GM12878 (cell line): ENCODE results near the gene ABT1. TPM values are rescaled to one million over a fixed set of nuclear protein-coding genes. Genes with fewer than 3 reads are reported as not detected.

Experiments
- BCL11A ChIP-seq: IDR thresholded peaks from 2 replicates; pipeline ENCODE4 v1.6.1; 2011; ENCODE audit warnings: low read depth, low read length
- CREM ChIP-seq: IDR thresholded peaks from 2 replicates; pipeline ENCODE4 v1.6.1; 2014; ENCODE audit warnings: antibody characterized with exemption, low read depth
- DPF2 ChIP-seq: fragments of 450-650 bp; IDR thresholded peaks from 2 replicates; pipeline ENCODE4 v1.6.1; 2017; ENCODE audit warnings: mild to moderate bottlenecking
- E4F1 ChIP-seq: fragments of 450-650 bp; IDR thresholded peaks from 2 replicates; pipeline ENCODE4 v1.6.1; 2018; ENCODE audit warnings: borderline replicate concordance, mild to moderate bottlenecking; ENCODE audit not compliant: partially characterized antibody
- FOXK2 ChIP-seq: fragments of 450-650 bp; IDR thresholded peaks from 2 replicates; pipeline ENCODE4 v1.6.1; 2017; ENCODE audit warnings: mild to moderate bottlenecking, moderate library complexity
- IKZF1 ChIP-seq: fragments of 450-650 bp; conservative IDR thresholded peaks from 2 replicates; pipeline ENCODE4 v1.6.1; 2017; ENCODE audit warnings: antibody characterized with exemption, mild to moderate bottlenecking
- IKZF2 ChIP-seq, 2 experiments: fragments of 450-650 bp; IDR thresholded peaks; 2 replicates each; pipeline ENCODE4 v1.6.1; 2017; ENCODE audit warnings: mild to moderate bottlenecking in 2 of 2, moderate library complexity in 2 of 2
- KLF5 ChIP-seq: fragments of 450-650 bp; IDR thresholded peaks from 2 replicates; pipeline ENCODE4 v1.6.1; 2014; ENCODE audit warnings: mild to moderate bottlenecking; ENCODE audit not compliant: partially characterized antibody
- LARP7 ChIP-seq: fragments of 450-650 bp; IDR thresholded peaks from 2 replicates; pipeline ENCODE4 v1.6.1; 2017; ENCODE audit warnings: mild to moderate bottlenecking
- MYB ChIP-seq: fragments of 150-350 bp; IDR thresholded peaks from 2 replicates; pipeline ENCODE4 v1.6.1; 2014; ENCODE audit warnings: mild to moderate bottlenecking, low read depth, low read length, borderline replicate concordance
- NFIC ChIP-seq: IDR thresholded peaks from 2 replicates; pipeline ENCODE4 v1.6.1; 2012; ENCODE audit warnings: low read depth, mild to moderate bottlenecking, inconsistent platforms, low read length, moderate library complexity
- NKRF ChIP-seq: fragments of 450-650 bp; conservative IDR thresholded peaks from 2 replicates; pipeline ENCODE4 v1.6.1; 2017; ENCODE audit warnings: mild to moderate bottlenecking, moderate library complexity
- PML ChIP-seq: IDR thresholded peaks from 2 replicates; pipeline ENCODE4 v1.6.1; 2012; ENCODE audit warnings: low read length, inconsistent platforms
- POU2F2 ChIP-seq: IDR thresholded peaks from 3 replicates; pipeline ENCODE4 v1.6.1; 2011; ENCODE audit warnings: low read depth, mild to moderate bottlenecking, low read length, borderline replicate concordance
- RAD51 ChIP-seq: fragments of 450-650 bp; IDR thresholded peaks from 2 replicates; pipeline ENCODE4 v1.6.1; 2016; ENCODE audit warnings: moderate library complexity, mild to moderate bottlenecking, inconsistent platforms
- SIN3A ChIP-seq: IDR thresholded peaks from 2 replicates; pipeline ENCODE4 v1.6.1; 2012; ENCODE audit warnings: low read depth, low read length, improper control_type of control experiment
- SRF ChIP-seq, 2 experiments: IDR thresholded peaks; 2 replicates each; pipeline ENCODE4 v1.6.1; 2011; ENCODE audit warnings: low read depth in 2 of 2, low read length in 2 of 2, mild to moderate bottlenecking in 1 of 2, moderate library complexity in 1 of 2
- STAT3 ChIP-seq: IDR thresholded peaks from 2 replicates; pipeline ENCODE4 v1.6.1; 2011; ENCODE audit warnings: low read depth, low read length, improper control_type of control experiment
- TCF3 ChIP-seq: IDR thresholded peaks from 2 replicates; pipeline ENCODE4 v1.6.1; 2012; ENCODE audit warnings: low read depth, mild to moderate bottlenecking, low read length, borderline replicate concordance; ENCODE audit not compliant: insufficient read depth
- USF2 ChIP-seq: IDR thresholded peaks from 2 replicates; pipeline ENCODE4 v1.6.1; 2011; ENCODE audit warnings: low read depth, low read length, improper control_type of control experiment, borderline replicate concordance
- YBX1 ChIP-seq: fragments of 450-650 bp; IDR thresholded peaks from 2 replicates; pipeline ENCODE4 v1.6.1; 2016; ENCODE audit warnings: antibody characterized with exemption
- ZBTB33 ChIP-seq: fragments of 450-650 bp; IDR thresholded peaks from 2 replicates; pipeline ENCODE4 v1.6.1; 2017; ENCODE audit warnings: mild to moderate bottlenecking
- ZNF217 ChIP-seq: fragments of 450-650 bp; IDR thresholded peaks from 2 replicates; pipeline ENCODE4 v1.6.1; 2017; ENCODE audit warnings: antibody characterized with exemption, mild to moderate bottlenecking
- ZNF384 ChIP-seq: IDR thresholded peaks from 2 replicates; pipeline ENCODE4 v1.6.1; 2012; ENCODE audit warnings: low read depth, mild to moderate bottlenecking, low read length, improper control_type of control experiment, borderline replicate concordance
- ZNF622 ChIP-seq: fragments of 450-650 bp; IDR thresholded peaks from 2 replicates; pipeline ENCODE4 v1.6.1; 2017; ENCODE audit warnings: mild to moderate bottlenecking, inconsistent platforms
- polyA plus RNA-seq, 11 experiments: library from polyadenylated mRNA; depleted of rRNA in 4 of 11; unstranded in 6 of 11; stranded (reverse) in 5 of 11; fragments of >200 nt; fragmentation: Nextera tagmentation in 4 of 11; fragmentation: Illumina TruSeq in 1 of 11; extraction: Ambion mirVana in 4 of 11; extraction: Trizol in 1 of 11; gene quantifications; 1 replicate in 1 of 11; 2 replicates in 10 of 11; pipeline versions ENCODE4 v1.2.1 to v1.2.3, GENCODE V29; 2011 to 2016; ENCODE audit warnings: inconsistent platforms in 2 of 11, missing spikeins in 2 of 11, low read depth in 1 of 11
- total RNA-seq, 4 experiments: library from RNA; depleted of rRNA in 3 of 4; stranded (reverse); fragments of >200 nt in 3 of 4; fragmentation: Illumina TruSeq in 1 of 4; extraction: Trizol in 1 of 4; gene quantifications; 2 replicates each; pipeline versions ENCODE4 v1.2.1 to v1.2.3, GENCODE V29; 2013 to 2021

Gene ABT1
- total and polyA plus RNA-seq, 10 of the 15 experiments (the other 5 are each of a cell fraction or from before 2014, with no cell fraction given): 8.4 to 43.5 (median 28.2) TPM

- TF ChIP-seq E4F1: peak; percentile 10
- peak; percentile 30; the same call in 1 of the 2 replicates for TF ChIP-seq NKRF
- TF ChIP-seq SRF (IDR thresholded peaks at IDR 0.05; ENCODE audit: low read depth in 2 of 2, low read length in 2 of 2): no peak
- TF ChIP-seq KLF5: peak; percentile 84
- no peak for TF ChIP-seq RAD51
- TF ChIP-seq SIN3A: 0 out of 2 replicates have a peak, but pooled peaks have one; percentile 27
- peak; percentile 44; the same call in 1 of the 2 replicates for TF ChIP-seq BCL11A
- TF ChIP-seq TCF3: no peak
- peak; percentile 71 for TF ChIP-seq IKZF1
- TF ChIP-seq ZNF217: peak; percentile 93
- no peak for TF ChIP-seq YBX1
- TF ChIP-seq DPF2: no peak
- TF ChIP-seq PML: peak; percentile 66; the same call in 1 of the 2 replicates
- TF ChIP-seq FOXK2: peak; percentile 87
- TF ChIP-seq CREM: peak; percentile 76
- peak; percentile 59 to 75 for TF ChIP-seq IKZF2 (IDR thresholded peaks at IDR 0.05)
- no peak for TF ChIP-seq LARP7
- TF ChIP-seq ZNF384: peak; percentile 76
- no peak for TF ChIP-seq ZBTB33
- TF ChIP-seq STAT3: no peak
- no peak for TF ChIP-seq MYB
- no peak for TF ChIP-seq ZNF622
- no peak for TF ChIP-seq USF2
- peak; percentile 33; the same call in 1 of the 3 replicates for TF ChIP-seq POU2F2
- TF ChIP-seq NFIC: peak; percentile 52; the same call in 1 of the 2 replicates
Measured at GRCh38 chr6:26568601-26569432, 27.9 kb upstream of the ABT1 start (continued).
